Osteocyte (in vitro differentiated cells): ENCODE measurements around the gene HOXA13. TPM values are rescaled to one million over a fixed set of nuclear protein-coding genes. Genes with fewer than 3 reads are reported as not detected.

ENCODE experiments used
- DNase-seq: peaks from one replicate; pipeline ENCODE4 v3.0.0; 2021; ENCODE audit warnings: mixed read lengths; ENCODE audit not compliant: unreplicated experiment; ENCODE audit errors: extremely low spot score
- H3K27ac Mint-ChIP-seq: one replicate; pipeline ENCODE4 v1.8.0; 2021; ENCODE audit warnings: mild to moderate bottlenecking, mixed read lengths; ENCODE audit not compliant: unreplicated experiment
- H3K27me3 Mint-ChIP-seq: one replicate; pipeline ENCODE4 v1.8.0; 2021; ENCODE audit warnings: mixed read lengths; ENCODE audit not compliant: unreplicated experiment
- H3K36me3 Mint-ChIP-seq: one replicate; pipeline ENCODE4 v1.8.0; 2021; ENCODE audit warnings: mixed read lengths; ENCODE audit not compliant: unreplicated experiment
- H3K4me1 Mint-ChIP-seq: one replicate; pipeline ENCODE4 v1.8.0; 2021; ENCODE audit warnings: mixed read lengths; ENCODE audit not compliant: unreplicated experiment
- H3K4me3 Mint-ChIP-seq: one replicate; pipeline ENCODE4 v1.8.0; 2021; ENCODE audit warnings: mild to moderate bottlenecking, moderate library complexity, mixed read lengths; ENCODE audit not compliant: unreplicated experiment
- H3K9me3 Mint-ChIP-seq: one replicate; pipeline ENCODE4 v1.8.0; 2021; ENCODE audit warnings: mixed read lengths; ENCODE audit not compliant: unreplicated experiment
- CTCF ChIP-seq: fragments of 200-600 bp; sonication (generic); IDR thresholded peaks from 2 replicates; pipeline ENCODE4 v1.5.0; 2021; ENCODE audit warnings: antibody characterized with exemption, mild to moderate bottlenecking, moderate library complexity
- total RNA-seq: library from RNA; stranded (reverse); gene quantifications from 2 replicates; pipeline ENCODE4 v1.2.1, GENCODE V29; 2021

Gene HOXA13
- total RNA-seq, 1 donor from 2014 or later: not detected

- peaks cover 89% of the 10 kb centered on the region for H3K27me3 Mint-ChIP-seq
- no peak for DNase-seq
- TF ChIP-seq CTCF: no peak
- H3K36me3 Mint-ChIP-seq: peaks cover 3% of the 10 kb centered on the region
- no peak overlapping the region for H3K4me3 Mint-ChIP-seq
- H3K4me1 Mint-ChIP-seq: peaks cover 4% of the 10 kb centered on the region
- H3K27ac Mint-ChIP-seq: no peak overlapping the region
- H3K9me3 Mint-ChIP-seq: no peaks in the 10 kb centered on the region
These were observed 11.2 kb upstream of the HOXA13 start for GRCh38 chr7:27211084-27211446.

GRCh38 chr7:27210441-27211083 is 10.7 kb upstream of the HOXA13 start:
- DNase-seq: no peak
- Mint-ChIP-seq H3K36me3 (peaks cover 5% of the 10 kb centered on the region), H3K27me3 (peaks cover 89% of the 10 kb centered on the region), H3K27ac (no peak overlapping the region), H3K4me1 (peaks cover 9% of the 10 kb centered on the region), H3K9me3 (no peaks in the 10 kb centered on the region), H3K4me3 (no peak overlapping the region)
- TF ChIP-seq CTCF: peak; percentile 80

GRCh38 chr7:27209933-27210440 is 10.1 kb upstream of the HOXA13 start:
- no peak overlapping the region for H3K27ac Mint-ChIP-seq
- TF ChIP-seq CTCF: no peak
- H3K4me1 Mint-ChIP-seq: peaks cover 14% of the 10 kb centered on the region
- no peak for DNase-seq
- peaks cover 89% of the 10 kb centered on the region for H3K27me3 Mint-ChIP-seq
- no peaks in the 10 kb centered on the region for H3K9me3 Mint-ChIP-seq
- no peak overlapping the region for H3K4me3 Mint-ChIP-seq
- H3K36me3 Mint-ChIP-seq: peaks cover 5% of the 10 kb centered on the region

GRCh38 chr7:27208998-27209397 is 9.1 kb upstream of the HOXA13 start:
- H3K9me3 Mint-ChIP-seq: no peaks in the 10 kb centered on the region
- H3K27me3 Mint-ChIP-seq: peaks cover 90% of the 10 kb centered on the region
- no peak for TF ChIP-seq CTCF
- H3K4me3 Mint-ChIP-seq: no peak overlapping the region
- DNase-seq: no peak
- no peak overlapping the region for H3K27ac Mint-ChIP-seq
- H3K4me1 Mint-ChIP-seq: peaks cover 19% of the 10 kb centered on the region
- peaks cover 6% of the 10 kb centered on the region for H3K36me3 Mint-ChIP-seq

GRCh38 chr7:27207348-27207985 is 7.6 kb upstream of the HOXA13 start:
- H3K27ac Mint-ChIP-seq: no peak overlapping the region
- DNase-seq: no peak
- H3K36me3 Mint-ChIP-seq: peaks cover 7% of the 10 kb centered on the region
- H3K4me3 Mint-ChIP-seq: no peak overlapping the region
- H3K4me1 Mint-ChIP-seq: peaks cover 20% of the 10 kb centered on the region
- no peak for TF ChIP-seq CTCF
- H3K9me3 Mint-ChIP-seq: no peaks in the 10 kb centered on the region
- H3K27me3 Mint-ChIP-seq: peaks cover 96% of the 10 kb centered on the region
